D721Med (cell line): ENCODE results near the gene RNASE3.
A peak's percentile ranks its signal among the peaks of the same experiment; 100 is the strongest.
"Not testable (repeated sequence)": the region's sequence is repeated elsewhere in the genome, so short reads cannot be mapped to it uniquely, and the experiment has no call there.

Experiments used
- DNase-seq: peaks from one replicate; pipeline ENCODE4 v3.0.0; 2011; ENCODE audit warnings: low spot score; ENCODE audit not compliant: insufficient read length
- FAIRE-seq: peaks from 2 replicates; lab custom pipeline; 2011; peaks lifted over from hg19 to GRCh38; lab: Jason Lieb, UNC
- TF ChIP-seq, protein P1 (sequence below): IDR thresholded peaks from 2 replicates; pipeline ENCODE4 v1.5.1; 2012; ENCODE audit warnings: mild to moderate bottlenecking, control low read depth; ENCODE audit not compliant: insufficient read depth; ENCODE audit errors: missing control alignments

RNASE3 gene

DNA sequence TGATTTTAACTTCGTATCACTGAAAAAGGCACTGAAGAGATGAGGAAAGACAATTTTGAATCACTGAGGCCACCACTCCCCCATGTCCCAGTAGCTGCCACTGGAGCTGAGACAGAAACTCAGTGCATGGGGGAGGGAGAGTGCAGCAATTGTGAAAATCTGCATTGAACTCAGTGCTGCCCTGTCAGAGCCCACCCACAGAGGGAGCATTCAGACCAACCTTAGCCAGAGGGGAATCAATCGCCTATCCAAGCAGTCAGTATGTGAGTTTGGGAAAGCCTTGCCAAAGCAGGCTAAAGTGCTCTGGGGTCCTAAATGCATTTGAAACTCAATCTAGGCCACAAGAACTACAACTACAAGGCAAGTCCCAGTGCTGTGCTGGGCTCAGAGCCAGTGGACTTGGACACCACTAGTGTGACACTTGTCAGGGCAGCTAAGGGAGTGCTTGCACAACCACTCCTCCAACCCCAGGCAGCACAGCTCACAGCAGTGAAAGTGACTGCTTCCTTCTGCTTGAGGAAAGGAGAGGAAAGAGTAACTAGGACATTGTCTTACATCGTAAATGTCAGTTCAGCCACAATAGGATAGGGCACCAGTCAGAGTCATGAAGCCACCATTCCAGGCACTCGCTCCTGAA is 13.3 kb downstream of the RNASE3 start:
- TF ChIP-seq, protein P1, sequence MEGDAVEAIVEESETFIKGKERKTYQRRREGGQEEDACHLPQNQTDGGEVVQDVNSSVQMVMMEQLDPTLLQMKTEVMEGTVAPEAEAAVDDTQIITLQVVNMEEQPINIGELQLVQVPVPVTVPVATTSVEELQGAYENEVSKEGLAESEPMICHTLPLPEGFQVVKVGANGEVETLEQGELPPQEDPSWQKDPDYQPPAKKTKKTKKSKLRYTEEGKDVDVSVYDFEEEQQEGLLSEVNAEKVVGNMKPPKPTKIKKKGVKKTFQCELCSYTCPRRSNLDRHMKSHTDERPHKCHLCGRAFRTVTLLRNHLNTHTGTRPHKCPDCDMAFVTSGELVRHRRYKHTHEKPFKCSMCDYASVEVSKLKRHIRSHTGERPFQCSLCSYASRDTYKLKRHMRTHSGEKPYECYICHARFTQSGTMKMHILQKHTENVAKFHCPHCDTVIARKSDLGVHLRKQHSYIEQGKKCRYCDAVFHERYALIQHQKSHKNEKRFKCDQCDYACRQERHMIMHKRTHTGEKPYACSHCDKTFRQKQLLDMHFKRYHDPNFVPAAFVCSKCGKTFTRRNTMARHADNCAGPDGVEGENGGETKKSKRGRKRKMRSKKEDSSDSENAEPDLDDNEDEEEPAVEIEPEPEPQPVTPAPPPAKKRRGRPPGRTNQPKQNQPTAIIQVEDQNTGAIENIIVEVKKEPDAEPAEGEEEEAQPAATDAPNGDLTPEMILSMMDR = no peak
- FAIRE-seq (no peak), DNase-seq (no peak)

DNA sequence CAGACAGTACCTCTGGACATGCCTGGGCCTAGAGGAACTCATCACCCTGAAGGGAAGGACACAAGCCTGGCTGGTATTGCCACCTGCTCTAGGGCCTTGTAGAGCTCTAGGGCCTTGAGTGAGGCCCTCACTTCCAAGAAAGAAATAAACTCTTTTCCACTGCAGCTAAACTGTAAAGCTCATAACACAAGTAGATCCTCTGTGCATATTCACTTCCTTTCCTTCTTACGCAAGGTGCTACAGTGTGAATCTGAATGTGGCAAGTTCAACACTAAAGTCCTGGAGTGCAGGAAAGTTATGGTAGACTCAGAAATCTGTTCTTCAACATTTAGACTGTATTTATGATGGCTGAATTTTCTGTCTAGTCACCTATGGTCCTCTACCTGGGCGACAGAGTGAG is 14.5 kb downstream of the RNASE3 start:
- FAIRE-seq (no peak), DNase-seq (no peak)
- TF ChIP-seq, protein P1 = no peak

DNA sequence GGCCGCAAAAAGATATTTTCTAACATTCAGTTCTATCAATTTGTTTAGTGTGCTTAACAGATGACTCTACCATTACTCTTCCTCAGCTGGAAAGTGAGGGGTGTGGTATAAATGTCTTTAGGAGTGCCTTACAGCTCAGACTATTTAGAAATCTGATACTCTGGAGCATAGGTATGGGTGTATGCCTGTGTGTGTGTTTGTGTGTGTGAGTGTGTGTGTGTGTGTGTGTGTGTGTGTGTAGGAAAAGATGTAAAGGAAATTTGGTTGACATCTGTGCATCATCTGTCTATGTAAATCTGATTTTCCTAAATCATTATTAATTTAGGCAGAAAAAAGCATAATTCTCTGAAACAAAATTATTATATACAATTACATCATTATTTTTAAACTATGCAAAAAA is 16.0 kb downstream of the RNASE3 start:
- FAIRE-seq (no peak), DNase-seq (no peak)

DNA sequence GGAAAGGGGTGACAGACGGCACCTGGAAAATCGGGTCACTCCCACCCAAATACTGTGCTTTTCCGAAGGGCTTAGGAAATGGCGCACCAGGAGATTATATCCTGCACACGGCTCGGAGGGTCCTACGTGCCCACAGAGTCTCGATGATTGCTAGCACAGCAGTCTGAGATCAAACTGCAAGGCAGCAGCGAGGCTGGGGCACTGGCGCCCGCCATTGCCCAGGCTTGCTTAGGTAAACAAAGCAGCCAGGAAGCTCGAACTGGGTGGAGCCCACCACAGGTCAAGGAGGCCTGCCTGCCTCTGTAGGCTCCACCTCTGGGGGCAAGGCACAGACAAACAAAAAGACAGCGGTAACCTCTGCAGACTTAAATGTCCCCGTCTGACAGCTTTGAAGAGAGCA is 19.6 kb downstream of the RNASE3 start:
- not testable (repeated sequence) for DNase-seq, FAIRE-seq

More for the DNA sequence above, 16.0 kb downstream of the RNASE3 start:
- TF ChIP-seq, protein P1 = no peak

DNA sequence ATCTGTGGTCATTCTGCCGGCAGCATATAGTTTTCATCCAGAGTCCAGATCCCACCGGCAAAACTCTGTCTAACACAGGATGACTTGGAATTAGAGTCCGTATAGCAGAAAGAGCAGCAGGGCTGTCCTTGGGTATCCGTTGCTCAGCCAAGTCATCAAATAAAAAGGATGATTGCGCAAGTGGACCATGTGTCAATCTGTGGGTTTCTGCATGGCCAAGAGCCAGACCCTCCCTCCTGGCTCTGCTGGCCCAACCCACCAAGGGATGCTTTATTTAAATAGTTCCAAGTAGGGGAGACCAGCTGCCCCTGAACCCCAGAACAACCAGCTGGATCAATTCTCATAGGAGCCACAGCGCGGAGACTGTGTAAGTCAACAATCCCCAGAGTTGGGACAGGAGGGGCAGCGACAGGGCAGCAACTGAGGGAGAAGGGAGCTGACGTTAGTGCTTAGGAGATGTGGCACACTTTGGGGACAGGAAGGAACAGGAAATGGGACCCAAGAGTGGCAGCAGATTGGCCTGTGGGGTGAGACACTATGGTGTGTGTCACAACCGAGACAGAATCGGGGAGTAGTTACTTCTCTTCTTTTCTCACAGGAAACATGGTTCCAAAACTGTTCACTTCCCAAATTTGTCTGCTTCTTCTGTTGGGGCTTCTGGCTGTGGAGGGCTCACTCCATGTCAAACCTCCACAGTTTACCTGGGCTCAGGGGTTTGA is 28.0 kb downstream of the RNASE3 start:
- FAIRE-seq, DNase-seq: not testable (repeated sequence)

DNA sequence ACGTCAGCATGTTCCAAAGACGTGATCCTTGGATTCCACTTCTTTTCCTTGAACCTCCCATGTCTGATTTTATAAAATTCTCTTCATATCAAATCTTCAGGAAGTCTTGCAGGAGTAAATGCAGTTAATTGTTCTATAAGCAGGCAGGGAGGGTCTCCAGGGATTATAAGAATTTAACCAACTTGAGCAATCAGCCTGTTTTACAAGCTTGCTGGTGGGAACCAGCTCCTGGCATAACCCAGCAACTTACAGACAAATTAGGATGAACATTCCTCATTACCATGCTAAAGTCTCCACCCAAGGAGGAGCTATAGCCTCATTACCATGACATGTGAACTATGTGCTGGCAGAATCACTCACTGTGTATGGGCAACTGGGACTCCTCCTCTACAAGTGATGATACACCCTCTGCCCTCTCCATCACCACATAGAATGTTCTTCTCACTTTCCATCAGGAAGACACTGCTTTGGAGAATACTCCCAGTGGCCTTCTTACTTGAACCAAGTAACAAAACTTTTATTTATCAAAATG is 32.6 kb downstream of the RNASE3 start:
- DNase-seq, FAIRE-seq: not testable (repeated sequence)

DNA sequence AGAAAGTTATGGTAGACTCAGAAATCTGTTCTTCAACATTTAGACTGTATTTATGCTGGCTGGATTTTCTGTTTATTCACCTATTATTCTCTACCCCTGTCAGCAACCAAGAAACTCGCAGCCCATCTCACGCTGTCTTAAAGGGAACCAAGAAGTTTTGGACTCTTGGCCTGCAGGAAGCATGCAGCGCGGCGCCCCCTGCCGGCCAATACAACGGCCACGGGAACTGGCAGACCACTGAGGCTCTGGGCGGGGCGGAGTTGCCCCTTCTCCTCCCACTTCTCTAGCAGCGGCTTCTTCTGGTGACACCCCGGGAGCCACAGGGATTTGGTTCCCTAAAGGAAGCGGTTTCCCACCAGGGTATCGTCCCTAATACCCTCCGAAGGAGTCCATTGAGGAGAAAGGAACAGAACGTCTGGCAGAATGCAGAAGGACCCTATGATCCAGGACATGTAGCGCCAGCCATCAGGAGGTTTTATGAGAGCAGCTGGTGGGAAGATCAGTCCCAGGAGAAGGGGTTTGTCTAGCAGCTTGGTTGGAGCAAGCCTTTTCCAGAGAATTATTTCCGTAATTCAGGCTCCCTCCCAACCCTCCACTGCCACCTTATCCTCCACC is 43.1 kb downstream of the RNASE3 start:
- DNase-seq (no peak), FAIRE-seq (no peak)
- TF ChIP-seq, protein P1 = peak; percentile 36

DNA sequence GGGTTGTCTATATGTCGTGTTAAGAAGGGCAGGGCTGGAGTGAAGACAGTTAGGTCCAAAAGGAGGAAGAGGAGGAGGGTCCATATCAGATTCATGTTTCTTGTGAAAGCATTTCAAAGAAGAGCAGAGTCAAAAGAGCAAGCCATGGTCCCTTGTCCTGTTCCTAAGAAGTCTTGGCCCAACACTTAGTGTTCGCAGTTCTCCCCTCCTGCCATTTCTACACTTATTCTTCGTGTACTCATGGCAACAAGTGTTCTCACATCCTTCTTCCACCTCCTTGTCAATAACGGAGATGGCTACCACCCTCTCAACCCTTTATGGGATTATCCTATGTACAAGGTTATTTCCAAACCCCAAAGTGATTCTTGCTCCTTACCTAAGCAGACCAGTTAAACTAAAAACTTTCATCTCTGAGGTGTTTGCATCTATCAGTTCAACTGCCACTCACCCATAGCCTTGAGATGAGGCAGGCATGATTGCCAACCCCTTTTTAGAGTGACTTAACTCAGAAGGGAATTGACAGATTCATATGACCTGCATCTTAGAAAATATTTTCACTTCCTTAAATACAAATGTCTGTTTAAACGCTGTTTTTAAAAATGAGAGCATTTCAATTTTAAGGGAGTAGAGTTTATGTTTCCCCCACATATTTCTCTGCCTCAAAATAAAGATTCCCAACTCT is 44.3 kb downstream of the RNASE3 start:
- FAIRE-seq (no peak), DNase-seq (no peak)
- TF ChIP-seq, protein P1 = no peak
